GM18861 (cell line): Measurements from ENCODE around the gene HS6ST1.

Source experiments
- ATAC-seq: cut with Tn5 transposase; IDR thresholded peaks from one replicate; pipeline ENCODE4 v1.9.1; 2021; ENCODE audit not compliant: unreplicated experiment

Gene HS6ST1

GRCh38 chr2:128348701-128349100 lies 30.0 kb upstream of the HS6ST1 start:
- no peak for ATAC-seq

DNA sequence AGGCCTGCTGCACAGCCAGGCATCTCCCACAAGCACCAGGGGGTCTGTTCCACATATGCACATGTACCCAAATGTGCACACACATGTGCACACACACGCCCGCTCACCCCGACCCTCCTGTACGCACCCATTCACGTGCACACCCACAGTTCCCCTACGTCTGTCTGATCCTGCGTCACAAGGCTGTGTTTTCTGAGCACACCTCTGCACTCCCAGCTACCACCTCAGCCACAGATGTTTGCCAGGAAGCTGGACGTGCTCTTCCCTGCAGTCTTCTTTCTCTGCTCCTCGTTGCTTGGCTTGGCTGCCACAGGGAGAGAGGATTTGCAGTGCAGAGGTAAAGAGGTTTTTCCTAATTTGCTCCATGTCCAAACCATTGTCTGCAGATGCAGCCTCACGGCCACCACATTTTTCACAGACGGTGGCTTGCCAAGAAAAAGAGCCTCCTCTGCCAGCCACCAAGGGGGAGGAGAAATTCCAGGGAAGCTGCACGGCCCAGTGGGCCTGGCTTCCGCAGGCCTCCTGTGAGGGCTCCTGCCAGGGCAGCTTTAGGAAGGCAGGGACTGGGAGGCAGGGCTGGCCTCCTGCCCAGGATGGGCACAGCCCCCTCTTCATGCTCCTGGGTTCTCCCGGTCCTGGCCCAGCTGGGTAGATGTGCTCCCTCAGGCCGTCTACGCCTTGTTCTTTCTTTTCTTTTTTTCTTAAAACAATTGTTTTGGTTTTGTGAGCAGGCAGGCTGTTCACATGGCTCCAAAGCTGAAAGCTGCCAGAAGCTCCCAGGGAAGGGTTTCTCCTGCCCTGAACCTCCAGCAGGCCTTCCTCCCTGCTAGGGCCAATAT lies 29.3 kb upstream of the HS6ST1 start:
- ATAC-seq = no peak

DNA sequence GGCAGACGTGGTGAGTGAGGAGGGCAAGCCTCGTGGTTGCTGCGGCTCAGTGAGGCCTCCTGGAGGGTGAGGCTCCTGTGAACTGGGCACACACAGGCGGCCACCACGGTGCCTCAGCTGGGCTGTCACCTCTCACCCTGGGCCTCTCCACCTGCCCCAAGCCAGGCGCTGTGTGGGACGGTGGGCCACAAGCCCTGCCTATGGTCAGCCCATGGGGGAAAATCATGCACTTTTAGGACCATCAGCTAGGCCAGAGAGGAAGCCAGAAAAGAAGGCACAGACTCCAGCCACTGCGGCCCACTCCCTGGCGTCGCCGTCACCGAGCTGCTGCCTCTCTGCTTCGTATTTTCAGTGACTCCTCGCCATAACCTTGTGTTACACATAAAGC lies 28.5 kb upstream of the HS6ST1 start:
- no peak for ATAC-seq

- no peak for ATAC-seq
Observed at GRCh38 chr2:128346291-128347170, 27.9 kb upstream of the HS6ST1 start.

- ATAC-seq = no peak
Observed at GRCh38 chr2:128345436-128346165, 26.9 kb upstream of the HS6ST1 start.

DNA sequence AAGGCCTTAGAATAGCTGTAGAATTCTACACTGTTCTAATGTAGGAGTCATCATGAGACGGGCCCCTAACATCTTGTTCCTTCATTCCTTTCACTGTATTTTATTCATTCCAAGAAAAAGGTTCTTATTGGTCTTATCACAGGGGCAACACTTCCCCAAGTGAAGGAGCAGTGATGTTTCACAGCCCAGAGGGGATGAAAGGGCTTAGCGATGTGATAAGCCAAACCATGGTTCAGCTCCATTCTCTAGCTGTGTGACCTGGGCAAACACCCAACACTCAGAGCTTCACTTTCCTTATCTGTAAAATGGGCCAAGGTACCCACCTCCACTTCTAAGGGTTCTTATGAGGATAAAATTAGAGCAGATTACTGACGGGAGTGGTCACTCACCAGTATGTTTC lies 25.4 kb upstream of the HS6ST1 start:
- ATAC-seq = no peak

- no peak for ATAC-seq
Observed at GRCh38 chr2:128343459-128343858, 24.8 kb upstream of the HS6ST1 start.

DNA sequence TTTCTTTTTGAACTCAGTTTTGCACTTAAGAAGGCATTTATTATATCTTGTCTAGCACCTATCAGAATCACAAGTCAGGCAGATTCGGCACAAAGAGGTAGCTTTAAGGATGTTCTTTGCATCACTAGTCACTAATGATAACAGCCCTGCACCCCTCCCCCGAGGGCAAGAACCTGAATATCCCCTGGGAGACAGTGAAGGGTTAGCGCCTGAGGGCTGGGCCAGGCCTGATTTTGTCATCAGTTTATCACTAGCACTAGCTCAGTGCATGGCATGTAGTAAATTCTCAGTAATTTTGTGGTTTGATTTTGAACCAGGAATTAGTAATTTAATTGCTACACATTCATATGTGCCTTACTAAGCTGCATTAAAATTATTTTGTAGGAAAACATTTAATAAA lies 23.9 kb upstream of the HS6ST1 start:
- ATAC-seq = no peak

- ATAC-seq = no peak
Observed at GRCh38 chr2:128341621-128342020, 23.0 kb upstream of the HS6ST1 start.

DNA sequence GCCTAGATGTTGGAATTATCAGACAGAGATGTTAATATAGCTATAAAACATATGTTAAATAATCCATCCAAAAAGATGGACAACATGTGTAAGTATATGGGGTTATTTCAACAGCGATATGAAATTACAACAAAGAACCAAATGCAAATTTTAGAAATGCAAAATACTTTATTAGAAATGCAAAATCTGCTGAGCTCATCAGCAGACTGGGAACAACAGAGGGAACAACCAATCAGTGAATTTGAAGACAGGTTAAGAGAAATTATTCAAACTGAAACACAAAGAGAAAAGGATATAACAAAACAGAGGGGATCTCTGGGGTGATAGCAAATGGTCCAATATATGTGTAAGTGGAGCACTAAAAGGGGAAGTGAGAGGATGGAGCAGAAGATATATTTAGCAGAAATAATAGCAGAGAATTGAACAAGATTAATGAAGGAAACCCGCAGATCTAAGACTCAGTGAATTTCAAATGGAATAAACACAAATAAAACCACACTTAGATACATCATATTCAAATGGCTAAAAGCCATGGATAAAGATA lies 13.5 kb upstream of the HS6ST1 start:
- ATAC-seq = no peak

GRCh38 chr2:128330583-128330982 lies 11.9 kb upstream of the HS6ST1 start:
- no peak for ATAC-seq

- no peak for ATAC-seq
Observed at GRCh38 chr2:128329607-128330006, 10.9 kb upstream of the HS6ST1 start.

DNA sequence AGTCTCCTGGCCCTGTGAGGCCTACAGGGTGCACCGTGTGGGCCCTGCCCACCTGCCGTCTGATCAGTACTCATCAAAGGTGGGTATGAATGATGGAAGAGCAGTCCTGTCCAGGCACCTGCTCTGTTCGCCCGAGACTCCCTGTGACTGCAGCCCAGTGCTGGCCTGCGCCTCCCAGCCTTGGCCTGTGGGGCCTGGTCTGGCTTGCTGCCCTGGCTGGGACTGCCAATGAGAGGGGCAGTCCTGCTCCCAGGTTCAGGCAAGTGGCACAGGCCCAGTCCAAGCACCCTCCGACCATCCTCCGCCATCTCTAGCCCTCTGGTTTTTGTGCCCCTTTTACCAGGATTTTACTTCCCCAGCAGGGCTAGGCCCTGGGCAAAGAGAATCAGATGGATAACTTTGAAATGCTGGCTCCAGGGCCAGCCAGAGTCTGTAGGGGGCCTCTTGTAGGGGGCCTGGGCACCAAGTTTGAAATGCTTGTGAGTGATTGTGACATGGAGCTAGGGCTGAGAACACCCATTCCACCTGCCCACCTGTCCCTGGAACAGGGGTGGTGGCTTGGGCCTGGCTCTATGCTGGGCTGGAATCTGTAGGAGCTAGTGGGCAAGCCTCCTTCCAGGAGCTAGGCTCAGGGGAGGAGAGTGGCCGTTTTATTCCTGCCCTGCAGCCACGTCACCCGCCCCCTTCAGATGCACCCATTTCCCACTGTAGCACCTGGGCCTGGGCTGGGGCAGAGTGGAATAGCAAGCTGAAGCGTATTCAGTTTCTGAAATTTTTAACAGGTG lies 8.7 kb upstream of the HS6ST1 start:
- no peak for ATAC-seq

DNA sequence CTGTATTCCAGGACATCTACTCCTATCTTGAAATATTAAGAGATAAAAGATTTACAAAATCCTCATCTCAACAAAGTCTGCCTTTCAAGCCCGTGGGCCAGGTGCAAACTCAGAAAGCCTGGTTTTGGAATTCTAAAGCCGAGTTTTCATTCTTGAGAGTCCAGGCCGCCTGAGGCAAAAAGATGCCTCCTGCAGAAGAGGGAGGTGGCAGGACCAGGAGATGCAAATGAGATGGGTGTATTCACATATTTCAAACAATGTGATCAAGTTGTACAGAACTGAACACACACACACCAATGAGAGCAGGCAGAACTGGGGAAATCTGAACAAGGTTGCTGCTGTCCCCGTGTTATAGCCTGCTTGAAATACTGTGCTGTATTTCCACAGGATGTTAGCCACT lies 7.7 kb upstream of the HS6ST1 start:
- no peak for ATAC-seq

DNA sequence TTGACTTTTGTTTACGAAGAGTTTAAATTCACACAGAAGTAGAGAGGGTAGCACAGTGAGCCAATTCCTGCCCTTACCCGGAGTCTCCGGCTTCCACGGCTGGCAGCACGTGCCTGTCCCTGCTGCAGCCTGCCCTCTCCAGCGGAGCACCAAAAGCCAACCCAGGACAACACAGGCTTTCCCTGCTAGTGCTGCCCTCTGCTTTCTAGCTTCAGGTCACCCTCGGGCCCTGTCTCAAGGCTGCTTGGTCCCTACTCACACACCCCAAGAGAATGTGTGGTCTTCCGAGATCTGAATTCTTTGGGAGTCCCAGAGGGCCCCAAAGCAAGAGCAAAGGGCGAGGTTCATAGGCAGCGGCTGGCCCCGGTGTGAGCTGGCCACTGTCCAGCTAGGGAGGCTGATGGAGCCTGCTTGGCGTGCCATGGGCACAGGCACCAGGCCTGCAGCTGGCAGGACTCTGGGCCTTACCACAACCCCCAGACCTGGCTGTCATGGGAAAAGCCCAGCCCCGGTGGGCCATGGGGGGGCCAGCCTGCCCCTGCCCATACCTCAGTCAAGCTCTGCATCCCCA lies 7.0 kb upstream of the HS6ST1 start:
- no peak for ATAC-seq

DNA sequence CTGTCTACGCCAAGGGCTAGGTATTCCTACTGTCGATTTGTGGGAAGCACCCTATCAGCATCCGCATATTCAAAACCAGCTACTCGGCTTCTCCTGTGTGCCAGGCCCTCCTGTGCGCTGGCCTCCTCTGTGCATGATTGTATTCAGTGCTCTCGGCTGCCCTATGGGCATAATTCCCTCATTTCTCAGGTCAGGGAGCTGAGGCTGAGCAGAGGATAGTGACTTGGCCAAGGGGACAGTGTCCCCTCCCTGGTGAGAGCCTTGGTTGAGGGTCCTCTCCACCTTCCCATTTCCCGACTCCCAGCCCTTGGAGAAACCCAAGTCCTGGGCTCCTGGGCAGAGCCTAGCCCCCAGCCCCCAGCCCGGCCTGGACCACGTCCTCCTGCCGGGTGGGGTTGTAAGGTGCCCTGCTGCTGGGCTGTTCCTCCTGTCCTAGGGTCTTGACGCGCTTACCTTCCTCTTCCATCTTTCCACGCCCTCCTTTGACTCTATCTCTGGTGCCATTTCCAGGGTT lies 6.3 kb upstream of the HS6ST1 start:
- no peak for ATAC-seq

DNA sequence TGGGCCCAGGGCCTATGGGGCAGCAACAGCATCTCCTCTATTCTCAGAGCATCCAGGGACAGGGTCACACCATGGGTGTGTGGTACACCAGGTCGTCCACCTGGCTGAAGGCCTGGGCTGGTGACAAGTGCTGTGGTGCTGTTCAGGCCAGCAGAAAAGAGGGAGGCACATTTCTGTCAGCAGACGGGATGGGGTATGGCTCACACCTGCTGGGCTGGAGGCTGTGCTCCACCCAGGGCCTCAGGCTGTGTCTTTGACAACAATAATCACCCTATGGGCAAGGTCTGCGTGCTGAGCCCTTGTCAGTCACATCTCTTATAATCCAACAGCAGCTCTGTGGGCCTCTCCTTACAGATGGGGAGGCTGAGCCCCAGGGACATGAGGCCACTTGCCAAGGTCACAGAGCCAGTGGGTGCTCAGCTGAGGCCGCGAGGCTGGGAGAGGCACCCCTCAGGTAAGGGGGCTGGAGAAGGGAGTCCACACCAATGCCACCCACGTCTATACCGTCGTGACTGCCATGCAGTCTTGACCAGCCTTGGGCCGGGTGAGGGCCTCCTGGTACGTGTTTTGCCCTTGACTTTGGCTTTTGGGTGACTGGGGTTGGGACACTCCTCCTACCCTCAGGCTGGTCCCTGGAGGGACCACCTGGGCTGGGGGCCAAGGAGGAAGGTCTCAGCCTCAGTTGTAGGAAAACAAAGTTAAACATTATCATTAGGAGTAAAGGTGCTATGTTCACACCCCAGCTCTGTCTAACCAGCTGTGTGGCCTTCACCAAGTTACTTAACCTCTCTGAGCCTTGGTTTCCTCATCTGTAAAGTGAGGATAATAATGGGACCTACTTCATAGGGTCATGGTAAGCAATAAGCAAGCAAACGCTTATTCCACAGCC lies 5.6 kb upstream of the HS6ST1 start:
- no peak for ATAC-seq

- ATAC-seq = no peak
Observed at GRCh38 chr2:128323555-128323931, 4.9 kb upstream of the HS6ST1 start.
